Central memory CD8-positive, alpha-beta T cell (primary cell): ENCODE data around the gene EGFR.

Experiments used
- ATAC-seq: fragments of 150-1000 bp; cut with Tn5 transposase; replicated peaks from 2 replicates; pipeline ENCODE4 v1.10.0; 2022; ENCODE audit warnings: mild to moderate bottlenecking, moderate FRiP score, moderate number of reproducible peaks; ENCODE audit not compliant: poor library complexity, severe bottlenecking; ENCODE audit errors: extremely low read depth
- DNase-seq, 2 donors: peaks; one replicate each; pipeline ENCODE4 v3.0.0; 2021; ENCODE audit warnings: low spot score in 2 of 2
- H3K27ac Mint-ChIP-seq: one replicate; pipeline ENCODE4 v1.8.0; 2022; ENCODE audit warnings: low read depth, mild to moderate bottlenecking, moderate library complexity, mixed read lengths
- H3K27me3 Mint-ChIP-seq: one replicate; pipeline ENCODE4 v1.8.0; 2022; ENCODE audit warnings: mixed read lengths
- H3K36me3 Mint-ChIP-seq: one replicate; pipeline ENCODE4 v1.8.0; 2022; ENCODE audit warnings: mild to moderate bottlenecking, moderate library complexity, mixed read lengths; ENCODE audit not compliant: insufficient read depth
- H3K4me1 Mint-ChIP-seq: one replicate; pipeline ENCODE4 v1.8.0; 2022; ENCODE audit warnings: mixed read lengths
- H3K4me3 Mint-ChIP-seq: one replicate; pipeline ENCODE4 v1.8.0; 2022; ENCODE audit warnings: mild to moderate bottlenecking, moderate library complexity, mixed read lengths
- H3K9me3 Mint-ChIP-seq: one replicate; pipeline ENCODE4 v1.8.0; 2022; ENCODE audit warnings: mixed read lengths

The EGFR gene

DNA sequence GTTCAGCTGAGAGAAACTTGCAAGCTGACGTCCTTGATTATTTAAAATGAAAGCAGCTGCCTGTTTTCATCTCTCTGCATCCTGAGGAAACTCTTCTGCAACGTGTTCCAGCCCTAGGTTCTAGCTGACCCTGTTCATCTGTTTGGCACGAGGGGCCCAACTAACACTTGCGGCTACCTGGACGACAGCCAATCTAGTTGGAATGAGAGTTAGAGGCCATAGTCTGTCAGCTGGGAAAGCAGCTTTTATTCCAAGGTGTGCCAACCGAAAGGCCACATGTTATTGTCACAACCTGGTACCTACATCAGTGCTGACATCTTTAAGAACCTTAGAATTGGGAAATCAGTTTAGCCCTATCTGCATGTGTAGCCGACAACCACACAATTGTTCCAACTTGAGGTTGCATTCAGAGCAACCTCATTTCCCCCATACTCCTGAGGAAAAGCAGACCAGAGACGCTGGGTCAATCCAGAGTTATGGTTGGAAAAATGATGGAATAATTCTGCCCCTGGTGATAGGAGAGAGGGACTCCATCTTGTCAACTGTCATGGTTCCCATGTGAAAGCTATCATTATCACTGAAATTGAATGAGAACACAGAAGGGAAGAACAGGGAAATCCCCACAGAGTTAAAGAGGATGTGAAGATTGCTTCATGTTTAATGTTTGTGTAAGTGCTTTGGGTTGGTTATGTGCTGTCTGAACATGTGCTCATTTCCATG lies 121.6 kb downstream of the EGFR start:
- H3K9me3 Mint-ChIP-seq, result peaks cover 7% of the 10 kb centered on the region
- no peak overlapping the region for H3K4me3 Mint-ChIP-seq
- no peak for DNase-seq
- peaks cover 52% of the 10 kb centered on the region for H3K27me3 Mint-ChIP-seq
- ATAC-seq, result no peak
- H3K27ac Mint-ChIP-seq, result no peak overlapping the region
- H3K36me3 Mint-ChIP-seq, result no peaks in the 10 kb centered on the region
- no peaks in the 10 kb centered on the region for H3K4me1 Mint-ChIP-seq

- no peak overlapping the region for H3K4me3 Mint-ChIP-seq
- no peak for ATAC-seq
- no peaks in the 10 kb centered on the region for H3K36me3 Mint-ChIP-seq
- H3K9me3 Mint-ChIP-seq, result peaks cover 7% of the 10 kb centered on the region
- H3K27me3 Mint-ChIP-seq, result peaks cover 57% of the 10 kb centered on the region
- H3K27ac Mint-ChIP-seq, result no peak overlapping the region
- DNase-seq, result no peak
- no peaks in the 10 kb centered on the region for H3K4me1 Mint-ChIP-seq
Measured at GRCh38 chr7:55140941-55141278, 122.1 kb downstream of the EGFR start.

GRCh38 chr7:55142919-55143600 lies 124.2 kb downstream of the EGFR start:
- H3K9me3 Mint-ChIP-seq, result peaks cover 11% of the 10 kb centered on the region
- H3K4me1 Mint-ChIP-seq, result no peaks in the 10 kb centered on the region
- no peak for ATAC-seq
- H3K27me3 Mint-ChIP-seq, result peaks cover 79% of the 10 kb centered on the region
- no peaks in the 10 kb centered on the region for H3K36me3 Mint-ChIP-seq
- no peak overlapping the region for H3K4me3 Mint-ChIP-seq
- no peak overlapping the region for H3K27ac Mint-ChIP-seq
- no peak for DNase-seq

GRCh38 chr7:55144333-55145317 lies 125.8 kb downstream of the EGFR start:
- ATAC-seq, result no peak
- Mint-ChIP-seq H3K9me3 (peaks cover 4% of the 10 kb centered on the region), H3K27ac (no peak overlapping the region), H3K36me3 (no peaks in the 10 kb centered on the region), H3K27me3 (peaks cover 74% of the 10 kb centered on the region), H3K4me1 (no peaks in the 10 kb centered on the region), H3K4me3 (no peak overlapping the region)
- no peak for DNase-seq

GRCh38 chr7:55145606-55146005 lies 126.8 kb downstream of the EGFR start:
- H3K27me3 Mint-ChIP-seq, result peaks cover 79% of the 10 kb centered on the region
- DNase-seq (no peak), ATAC-seq (no peak)
- no peak overlapping the region for H3K4me3 Mint-ChIP-seq
- H3K27ac Mint-ChIP-seq, result no peak overlapping the region
- no peaks in the 10 kb centered on the region for H3K36me3 Mint-ChIP-seq
- H3K9me3 Mint-ChIP-seq, result peaks cover 4% of the 10 kb centered on the region
- no peaks in the 10 kb centered on the region for H3K4me1 Mint-ChIP-seq

DNA sequence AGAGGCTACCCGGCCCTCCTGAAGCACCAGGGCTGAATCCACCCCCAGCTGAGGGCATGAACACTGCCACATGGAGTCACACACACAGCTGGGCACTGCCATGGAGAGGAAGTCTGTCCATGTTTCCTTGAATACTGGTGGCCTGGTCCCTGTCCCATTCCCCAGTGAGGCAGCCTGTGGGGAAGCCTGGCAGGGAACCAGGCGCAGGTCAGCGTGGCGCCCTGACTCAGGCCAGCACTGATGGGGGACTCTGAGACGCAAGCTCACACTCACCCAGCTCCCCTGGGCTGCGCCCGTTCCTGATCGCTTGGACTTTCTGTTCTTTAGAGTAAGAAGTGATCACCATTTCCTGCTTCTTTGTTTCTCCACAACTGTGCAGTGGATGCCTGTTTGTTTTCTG lies 128.3 kb downstream of the EGFR start:
- ATAC-seq (no peak), DNase-seq (no peak)
- Mint-ChIP-seq H3K36me3 (no peaks in the 10 kb centered on the region), H3K27me3 (peaks cover 84% of the 10 kb centered on the region), H3K4me1 (no peaks in the 10 kb centered on the region), H3K4me3 (no peak overlapping the region), H3K9me3 (peaks cover 4% of the 10 kb centered on the region), H3K27ac (no peak overlapping the region)

DNA sequence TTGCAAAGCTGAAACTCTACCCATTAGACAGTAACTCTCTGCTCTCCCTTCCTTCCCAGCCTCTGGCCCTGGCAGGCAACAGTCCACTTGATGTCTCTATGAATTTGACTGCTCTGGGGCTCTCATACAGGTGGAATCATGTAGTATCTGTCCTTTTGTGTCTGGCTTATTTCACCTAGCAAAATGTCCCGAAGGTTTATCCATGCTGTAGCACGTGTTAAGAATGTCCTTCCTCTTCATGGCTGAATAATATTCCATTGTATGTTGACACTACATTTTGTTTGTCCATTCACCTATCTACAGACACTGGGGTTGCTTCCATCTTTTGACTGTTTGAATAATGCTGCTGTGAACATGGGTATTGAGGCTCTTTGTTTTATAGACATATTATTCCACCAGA lies 128.9 kb downstream of the EGFR start:
- Mint-ChIP-seq H3K27me3 (peaks cover 84% of the 10 kb centered on the region), H3K4me3 (no peak overlapping the region)
- no peak for ATAC-seq

DNA sequence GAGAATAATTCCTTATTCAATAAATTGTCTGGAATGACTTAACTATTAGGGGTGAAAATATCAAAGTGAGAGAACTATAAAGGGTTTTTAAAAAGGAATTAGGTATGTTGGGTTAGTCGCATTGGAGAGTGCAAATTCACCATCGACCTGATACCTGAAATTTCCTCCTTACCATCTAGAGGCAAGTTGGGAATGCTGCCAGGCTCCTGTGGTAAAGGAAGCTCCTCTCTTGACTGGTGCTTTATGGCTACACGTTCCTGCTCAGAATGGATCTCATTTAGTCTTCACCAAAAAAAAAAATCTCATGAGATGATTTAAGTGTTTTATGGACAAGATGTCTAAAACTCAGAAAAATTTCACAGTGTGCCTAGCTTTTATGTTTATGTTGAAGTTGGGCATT lies 129.8 kb downstream of the EGFR start:
- ATAC-seq (no peak), DNase-seq (no peak)
- no peak overlapping the region for H3K4me3 Mint-ChIP-seq
- H3K4me1 Mint-ChIP-seq, result no peaks in the 10 kb centered on the region
- H3K9me3 Mint-ChIP-seq, result peaks cover 4% of the 10 kb centered on the region
- H3K27ac Mint-ChIP-seq, result no peak overlapping the region
- H3K36me3 Mint-ChIP-seq, result no peaks in the 10 kb centered on the region
- H3K27me3 Mint-ChIP-seq, result peaks cover 81% of the 10 kb centered on the region

More for the DNA sequence above, 128.9 kb downstream of the EGFR start:
- Mint-ChIP-seq H3K4me1 (no peaks in the 10 kb centered on the region), H3K36me3 (no peaks in the 10 kb centered on the region), H3K9me3 (peaks cover 4% of the 10 kb centered on the region), H3K27ac (no peak overlapping the region)
- DNase-seq, result no peak

- Mint-ChIP-seq H3K4me3 (no peak overlapping the region), H3K9me3 (peaks cover 4% of the 10 kb centered on the region), H3K27me3 (peaks cover 77% of the 10 kb centered on the region), H3K4me1 (no peaks in the 10 kb centered on the region), H3K27ac (no peak overlapping the region), H3K36me3 (no peaks in the 10 kb centered on the region)
- no peak for ATAC-seq
- no peak for DNase-seq
Measured at GRCh38 chr7:55149001-55149400, 130.2 kb downstream of the EGFR start.

DNA sequence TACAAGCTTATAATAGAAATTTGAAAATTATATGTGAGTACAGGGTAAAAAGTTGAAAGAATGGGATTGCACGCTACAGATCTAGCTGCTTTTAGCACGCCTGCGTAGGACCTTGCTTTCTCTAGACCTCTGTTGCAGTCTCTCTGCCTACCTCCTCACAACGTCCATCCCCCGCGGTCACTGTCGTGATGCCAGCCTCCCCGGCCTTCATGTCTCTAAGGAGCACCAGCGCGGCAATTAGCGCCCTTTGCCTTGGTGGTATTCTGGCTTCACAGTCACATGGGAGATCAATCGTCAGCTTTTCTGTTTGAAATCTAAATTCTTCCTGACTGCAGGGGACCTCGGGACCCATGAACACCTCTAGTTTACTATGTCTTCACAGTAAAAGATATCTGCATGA lies 131.3 kb downstream of the EGFR start:
- Mint-ChIP-seq H3K4me3 (no peak overlapping the region), H3K27ac (no peak overlapping the region), H3K4me1 (no peaks in the 10 kb centered on the region), H3K9me3 (peaks cover 4% of the 10 kb centered on the region), H3K36me3 (no peaks in the 10 kb centered on the region), H3K27me3 (peaks cover 76% of the 10 kb centered on the region)
- DNase-seq, result no peak
- no peak for ATAC-seq

DNA sequence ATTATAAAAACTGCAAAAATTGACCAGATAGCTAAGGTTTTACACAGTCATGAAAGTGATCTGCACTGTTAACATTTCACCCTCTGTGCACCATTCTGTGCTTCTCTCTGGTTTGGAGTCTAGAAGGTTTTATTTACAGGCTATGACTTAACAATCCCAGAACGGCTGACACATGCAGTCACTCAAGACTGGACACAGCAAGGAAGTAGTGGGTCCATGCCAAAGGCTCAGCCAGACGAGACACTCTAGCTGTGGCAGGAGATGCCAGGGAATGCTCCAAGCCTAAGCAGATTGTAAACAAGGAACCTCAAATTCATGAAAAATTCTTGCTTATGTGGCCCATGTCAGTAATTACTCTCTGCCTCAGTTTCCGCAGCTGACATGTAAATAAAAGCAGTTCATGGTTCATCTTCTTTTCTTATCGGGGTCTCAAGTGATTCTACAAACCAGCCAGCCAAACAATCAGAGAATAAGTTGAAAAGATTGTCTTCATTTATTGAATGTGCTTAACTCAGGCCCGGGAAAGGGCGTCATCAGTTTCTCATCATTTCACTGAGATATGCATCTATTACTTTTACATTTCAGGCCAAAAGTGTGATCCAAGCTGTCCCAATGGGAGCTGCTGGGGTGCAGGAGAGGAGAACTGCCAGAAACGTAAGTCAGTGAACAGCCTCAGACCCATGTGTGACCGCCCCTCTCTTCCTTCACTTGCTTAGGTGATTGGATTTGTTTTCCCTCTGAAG lies 132.1 kb downstream of the EGFR start:
- Mint-ChIP-seq H3K4me3 (no peak overlapping the region), H3K9me3 (peaks cover 4% of the 10 kb centered on the region), H3K27ac (no peak overlapping the region), H3K4me1 (no peaks in the 10 kb centered on the region), H3K27me3 (peaks cover 76% of the 10 kb centered on the region), H3K36me3 (no peaks in the 10 kb centered on the region)
- ATAC-seq, result no peak
- no peak for DNase-seq

- H3K27ac Mint-ChIP-seq, result no peak overlapping the region
Measured at GRCh38 chr7:55152516-55152915, 133.7 kb downstream of the EGFR start.

More at GRCh38 chr7:55152516-55152915, 133.7 kb downstream of the EGFR start:
- Mint-ChIP-seq H3K4me1 (no peaks in the 10 kb centered on the region), H3K9me3 (peaks cover 4% of the 10 kb centered on the region), H3K27me3 (peaks cover 76% of the 10 kb centered on the region), H3K36me3 (no peaks in the 10 kb centered on the region), H3K4me3 (no peak overlapping the region)
- ATAC-seq (no peak), DNase-seq (no peak)
